Hepatocyte (in vitro differentiated cells): ENCODE results near the gene PRKAG2. TPM values are rescaled to one million over a fixed set of nuclear protein-coding genes. Genes with fewer than 3 reads are reported as not detected.

ENCODE experiments used
- DNase-seq: peaks from one replicate; pipeline ENCODE4 v3.0.0-alpha.2; 2016; ENCODE audit warnings: low spot score
- H2AFZ ChIP-seq: fragments of 200-600 bp; sonication (generic); 2 replicates; pipeline ENCODE4 v1.6.0; 2016; ENCODE audit warnings: antibody characterized with exemption, mild to moderate bottlenecking
- H3K27ac ChIP-seq: fragments of 200-600 bp; sonication (generic); 2 replicates; pipeline ENCODE4 v1.5.1; 2016; ENCODE audit warnings: mild to moderate bottlenecking
- H3K27me3 ChIP-seq: fragments of 200-600 bp; sonication (generic); 2 replicates; pipeline ENCODE4 v1.6.1; 2016
- H3K36me3 ChIP-seq: fragments of 200-600 bp; sonication (generic); replicated peaks from 2 replicates; pipeline ENCODE4 v1.5.1; 2016; ENCODE audit warnings: low read depth; ENCODE audit not compliant: insufficient read depth
- H3K4me1 ChIP-seq: fragments of 200-600 bp; sonication (generic); 2 replicates; pipeline ENCODE4 v1.5.1; 2016; ENCODE audit warnings: mild to moderate bottlenecking, moderate library complexity; ENCODE audit not compliant: insufficient read depth
- H3K4me2 ChIP-seq: fragments of 200-600 bp; sonication (generic); 2 replicates; pipeline ENCODE4 v1.6.0; 2016
- H3K4me3 ChIP-seq: fragments of 200-600 bp; sonication (generic); 2 replicates; pipeline ENCODE4 v1.5.1; 2016; ENCODE audit warnings: mild to moderate bottlenecking
- H3K79me2 ChIP-seq: fragments of 200-600 bp; sonication (generic); 2 replicates; pipeline ENCODE4 v1.6.0; 2017; ENCODE audit warnings: mild to moderate bottlenecking
- H3K9me2 ChIP-seq: fragments of 200-600 bp; sonication (generic); replicated peaks from 2 replicates; pipeline ENCODE4 v1.6.0; 2017; ENCODE audit warnings: mild to moderate bottlenecking; ENCODE audit not compliant: insufficient read depth
- H3K9me3 ChIP-seq: fragments of 200-600 bp; sonication (generic); 2 replicates; pipeline ENCODE4 v1.5.1; 2016; ENCODE audit warnings: low read depth, mild to moderate bottlenecking
- H4K20me1 ChIP-seq: fragments of 200-600 bp; sonication (generic); 2 replicates; pipeline ENCODE4 v1.6.0; 2016; ENCODE audit warnings: mild to moderate bottlenecking; ENCODE audit not compliant: insufficient read depth, poor library complexity, severe bottlenecking
- EZH2 ChIP-seq: fragments of 200-600 bp; sonication (generic); IDR thresholded peaks from 2 replicates; pipeline ENCODE4 v1.6.1; 2016; ENCODE audit warnings: antibody characterized with exemption, mild to moderate bottlenecking, borderline replicate concordance
- EZH2phosphoT487 ChIP-seq: fragments of 200-600 bp; sonication (generic); IDR thresholded peaks from one replicate; pipeline ENCODE4 v1.6.1; 2018; ENCODE audit warnings: antibody characterized with exemption, mild to moderate bottlenecking, low read depth, moderate library complexity; ENCODE audit not compliant: unreplicated experiment, severe bottlenecking
- WGBS: methylation state at CpG from one replicate; pipeline ENCODE4 v1.1.6; 2016; ENCODE audit warnings: low lambda C conversion rate; ENCODE audit errors: missing lambda C conversion rate; 5-methylcytosine and 5-hydroxymethylcytosine counted together
- polyA plus RNA-seq: library from polyadenylated mRNA; unstranded; fragments of >200 nt; fragmentation: Nextera tagmentation; extraction: Ambion mirVana; gene quantifications from 2 replicates; pipeline ENCODE4 v1.2.1, GENCODE V29; 2016
- total RNA-seq: library from RNA; depleted of rRNA; stranded (reverse); fragments of >200 nt; gene quantifications from 2 replicates; pipeline ENCODE4 v1.2.3, GENCODE V29; 2014
- TF ChIP-seq, protein P1 (sequence below): fragments of 200-600 bp; sonication (generic); IDR thresholded peaks from 2 replicates; pipeline ENCODE4 v1.5.1; 2016; ENCODE audit warnings: antibody characterized with exemption, mild to moderate bottlenecking; ENCODE audit not compliant: poor library complexity

The PRKAG2 gene
- total and polyA plus RNA-seq, 2 experiments from 2014 or later: 17.8 to 23.4 TPM

DNA sequence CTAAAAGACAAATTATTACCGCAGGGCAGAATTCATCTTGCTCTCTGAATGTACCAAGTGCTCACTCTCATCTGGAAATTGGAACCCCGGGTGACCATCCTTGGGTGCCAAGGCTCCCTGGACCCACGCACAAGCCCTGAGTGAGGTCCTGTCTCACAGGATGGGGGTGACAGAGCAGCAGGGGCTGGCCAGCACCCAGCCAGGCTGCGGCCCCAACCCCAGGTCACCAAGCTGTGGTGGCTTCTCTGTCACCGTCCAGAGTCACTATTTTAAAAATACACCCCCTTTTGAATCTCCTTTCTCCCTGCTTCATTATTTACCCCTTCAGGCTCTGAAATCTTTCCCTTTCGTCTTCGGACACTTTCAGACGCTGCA, 148.6 kb downstream of the PRKAG2 start:
- no peak overlapping the region for H3K4me3 ChIP-seq
- WGBS: 84% methylated on average over 8 of the region's 8 CpGs
- peak overlapping the region; percentile 69 for H3K27ac ChIP-seq
- H2AFZ ChIP-seq: no peak overlapping the region
- no peaks in the 10 kb centered on the region for H4K20me1 ChIP-seq
- no peak overlapping the region for H3K4me2 ChIP-seq
- H3K79me2 ChIP-seq: no peaks in the 10 kb centered on the region
- TF ChIP-seq EZH2phosphoT487: no peak
- TF ChIP-seq, protein P1, sequence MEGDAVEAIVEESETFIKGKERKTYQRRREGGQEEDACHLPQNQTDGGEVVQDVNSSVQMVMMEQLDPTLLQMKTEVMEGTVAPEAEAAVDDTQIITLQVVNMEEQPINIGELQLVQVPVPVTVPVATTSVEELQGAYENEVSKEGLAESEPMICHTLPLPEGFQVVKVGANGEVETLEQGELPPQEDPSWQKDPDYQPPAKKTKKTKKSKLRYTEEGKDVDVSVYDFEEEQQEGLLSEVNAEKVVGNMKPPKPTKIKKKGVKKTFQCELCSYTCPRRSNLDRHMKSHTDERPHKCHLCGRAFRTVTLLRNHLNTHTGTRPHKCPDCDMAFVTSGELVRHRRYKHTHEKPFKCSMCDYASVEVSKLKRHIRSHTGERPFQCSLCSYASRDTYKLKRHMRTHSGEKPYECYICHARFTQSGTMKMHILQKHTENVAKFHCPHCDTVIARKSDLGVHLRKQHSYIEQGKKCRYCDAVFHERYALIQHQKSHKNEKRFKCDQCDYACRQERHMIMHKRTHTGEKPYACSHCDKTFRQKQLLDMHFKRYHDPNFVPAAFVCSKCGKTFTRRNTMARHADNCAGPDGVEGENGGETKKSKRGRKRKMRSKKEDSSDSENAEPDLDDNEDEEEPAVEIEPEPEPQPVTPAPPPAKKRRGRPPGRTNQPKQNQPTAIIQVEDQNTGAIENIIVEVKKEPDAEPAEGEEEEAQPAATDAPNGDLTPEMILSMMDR: no peak
- no peak for TF ChIP-seq EZH2
- H3K4me1 ChIP-seq: peaks cover 8% of the 10 kb centered on the region
- no peaks in the 10 kb centered on the region for H3K9me3 ChIP-seq
- H3K36me3 ChIP-seq: no peaks in the 10 kb centered on the region
- no peak for DNase-seq
- H3K27me3 ChIP-seq: no peaks in the 10 kb centered on the region
- H3K9me2 ChIP-seq: no peaks in the 10 kb centered on the region

DNA sequence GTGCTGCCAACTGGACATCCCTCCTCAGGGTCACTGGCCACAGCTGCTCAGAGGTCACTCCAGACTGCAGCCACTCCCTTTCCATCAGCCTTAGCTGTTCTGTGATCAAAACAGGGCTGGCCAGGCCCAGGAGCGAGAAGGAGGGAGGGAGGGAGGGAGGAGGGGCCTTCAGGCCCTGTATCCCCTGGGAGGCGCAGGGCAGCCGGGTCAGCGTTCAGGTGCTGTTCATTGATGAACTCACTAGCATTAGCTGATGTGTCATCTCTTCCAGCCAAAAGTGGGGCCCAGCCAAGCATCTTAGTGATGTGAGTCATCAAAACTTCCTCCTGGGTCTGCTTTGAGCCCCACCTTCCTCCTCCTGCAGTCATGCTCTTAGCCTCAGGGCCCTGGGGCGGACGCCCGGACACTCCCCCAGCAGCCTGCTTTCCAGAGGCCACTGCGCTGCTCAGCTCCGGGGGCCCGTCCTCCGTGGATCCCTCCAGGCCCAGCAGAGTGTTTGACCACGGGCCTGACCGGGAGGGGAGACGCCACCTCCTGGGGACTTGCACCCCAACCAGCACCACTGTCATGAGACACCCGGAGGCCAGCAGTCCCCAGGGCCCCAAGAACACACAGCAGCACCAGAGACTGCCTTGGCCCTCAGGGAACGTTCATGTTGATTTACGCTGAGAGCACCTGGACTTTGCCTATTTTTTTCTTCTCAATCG, 149.2 kb downstream of the PRKAG2 start:
- Histone ChIP-seq H2AFZ (no peak overlapping the region), H3K36me3 (no peaks in the 10 kb centered on the region), H3K4me2 (no peak overlapping the region), H3K4me1 (peaks cover 8% of the 10 kb centered on the region), H3K9me2 (no peaks in the 10 kb centered on the region), H4K20me1 (no peaks in the 10 kb centered on the region), H3K4me3 (no peak overlapping the region), H3K27ac (peak overlapping the region; percentile 69), H3K27me3 (no peaks in the 10 kb centered on the region), H3K79me2 (no peaks in the 10 kb centered on the region), H3K9me3 (no peaks in the 10 kb centered on the region)
- TF ChIP-seq, protein P1: no peak
- DNase-seq: peak; percentile 89
- 62% methylated on average over 17 of the region's 18 CpGs for WGBS

DNA sequence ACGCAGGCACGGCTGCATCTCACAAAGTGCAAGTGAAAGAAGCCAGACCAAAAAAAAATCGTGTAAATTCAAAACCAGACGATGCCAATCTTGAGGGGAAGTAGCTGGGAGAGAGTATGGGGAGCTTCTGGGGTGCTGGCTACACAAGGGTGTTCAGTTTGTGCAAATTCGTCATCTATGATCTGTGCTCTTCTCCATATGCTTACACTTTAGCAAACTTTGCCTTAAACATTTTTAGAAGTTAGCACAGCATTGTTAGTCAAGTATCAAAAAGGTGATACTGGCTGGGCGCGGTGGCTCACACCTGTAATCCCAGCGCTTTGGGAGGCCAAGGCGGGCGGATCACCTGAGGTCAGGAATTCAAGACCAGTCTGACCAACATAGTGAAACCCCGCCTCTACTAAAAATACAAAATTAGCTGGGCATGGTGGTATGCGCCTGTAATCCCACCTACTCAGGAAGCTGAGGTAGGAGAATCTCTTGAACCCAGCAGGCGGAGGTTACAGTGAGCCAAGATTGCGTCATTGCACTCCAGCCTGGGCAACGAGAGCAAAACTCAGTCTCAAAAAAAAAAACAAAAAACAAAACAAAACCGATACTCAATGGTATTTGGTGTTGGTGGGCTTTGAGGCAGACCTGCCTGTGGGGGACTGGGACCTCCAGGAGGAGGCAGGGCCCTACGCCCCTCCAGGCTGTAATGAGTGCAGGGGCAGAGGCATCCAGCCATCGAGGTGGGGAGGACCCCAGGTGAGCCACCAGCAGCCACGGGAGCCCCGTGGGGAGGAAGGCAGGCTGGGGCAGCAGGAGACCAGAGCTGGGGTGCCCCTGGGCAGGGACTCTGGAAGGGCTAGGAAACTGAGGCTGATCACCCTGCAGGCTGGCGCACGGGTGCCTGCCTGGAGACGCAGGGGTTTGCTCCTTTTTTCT, 150.0 kb downstream of the PRKAG2 start:
- no peaks in the 10 kb centered on the region for H3K9me2 ChIP-seq
- no peaks in the 10 kb centered on the region for H3K27me3 ChIP-seq
- no peaks in the 10 kb centered on the region for H3K36me3 ChIP-seq
- peaks cover 12% of the 10 kb centered on the region for H3K4me1 ChIP-seq
- no peak overlapping the region for H2AFZ ChIP-seq
- H3K9me3 ChIP-seq: no peaks in the 10 kb centered on the region
- no peak overlapping the region for H3K4me2 ChIP-seq
- TF ChIP-seq EZH2phosphoT487 (no peak), EZH2 (no peak)
- TF ChIP-seq, protein P1: no peak
- DNase-seq: no peak
- 91% methylated on average over 22 of the region's 23 CpGs for WGBS
- no peaks in the 10 kb centered on the region for H3K79me2 ChIP-seq
- H3K4me3 ChIP-seq: no peak overlapping the region
- no peaks in the 10 kb centered on the region for H4K20me1 ChIP-seq
- H3K27ac ChIP-seq: peak overlapping the region; percentile 48
